Peyer's patch (tissue), 4 donors: ENCODE measurements around the gene WBP4. TPM values are rescaled to one million over a fixed set of nuclear protein-coding genes. Genes with fewer than 3 reads are reported as not detected.

Experiments used
- DNase-seq, 3 donors: peaks; one replicate each; pipeline ENCODE4 v3.0.0-alpha.2; 2017 to 2019
- H3K27ac ChIP-seq, 4 donors: fragments of 200-600 bp; sonication (generic); one replicate each; pipeline ENCODE4 v1.5.1; 2016 to 2019
- H3K27me3 ChIP-seq, 2 donors: fragments of 200-600 bp; sonication (generic); one replicate each; pipeline ENCODE4 v1.5.1; 2019
- H3K36me3 ChIP-seq, 3 donors: fragments of 200-600 bp; sonication (generic); one replicate each; pipeline ENCODE4 v1.5.1; 2016 to 2019
- H3K4me1 ChIP-seq, 4 donors: fragments of 200-600 bp; sonication (generic); one replicate each; pipeline ENCODE4 v1.5.1; 2016 to 2019
- H3K4me3 ChIP-seq, 4 donors: fragments of 200-600 bp; sonication (generic); 1 replicate in 3 of 4; 2 replicates in 1 of 4; pipeline ENCODE4 v1.5.1; 2016 to 2019; ENCODE audit warnings: mild to moderate bottlenecking in 1 of 4
- H3K9me3 ChIP-seq, 4 donors: fragments of 200-600 bp; sonication (generic); one replicate each; pipeline ENCODE4 v1.5.1; 2016 to 2019; ENCODE audit warnings: mild to moderate bottlenecking in 1 of 4
- POLR2A ChIP-seq, 2 donors: fragments of 450-650 bp; IDR thresholded peaks; one replicate each; pipeline ENCODE4 v1.5.1; 2017; ENCODE audit warnings: antibody characterized with exemption in 2 of 2, mild to moderate bottlenecking in 2 of 2, moderate library complexity in 2 of 2
- total RNA-seq, 4 donors: library from RNA; depleted of rRNA; stranded (reverse); fragments of >200 nt; gene quantifications; one replicate each; pipeline ENCODE4 v1.1.0, GENCODE V29; 2016
- TF ChIP-seq, protein P1 (sequence below), 6 experiments: fragments of 450-650 bp in 4 of 6; fragments of 200-600 bp in 2 of 6; sonication (generic) in 1 of 6; IDR thresholded peaks; one replicate each; pipeline ENCODE4 v1.5.1; 2017 to 2019; ENCODE audit warnings: antibody characterized with exemption in 6 of 6, mild to moderate bottlenecking in 3 of 6, moderate library complexity in 1 of 6

The WBP4 gene, protein sequence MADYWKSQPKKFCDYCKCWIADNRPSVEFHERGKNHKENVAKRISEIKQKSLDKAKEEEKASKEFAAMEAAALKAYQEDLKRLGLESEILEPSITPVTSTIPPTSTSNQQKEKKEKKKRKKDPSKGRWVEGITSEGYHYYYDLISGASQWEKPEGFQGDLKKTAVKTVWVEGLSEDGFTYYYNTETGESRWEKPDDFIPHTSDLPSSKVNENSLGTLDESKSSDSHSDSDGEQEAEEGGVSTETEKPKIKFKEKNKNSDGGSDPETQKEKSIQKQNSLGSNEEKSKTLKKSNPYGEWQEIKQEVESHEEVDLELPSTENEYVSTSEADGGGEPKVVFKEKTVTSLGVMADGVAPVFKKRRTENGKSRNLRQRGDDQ
- total RNA-seq = 10 to 100 TPM in 1 of 4 donors, 1 to 10 TPM in 3; 8.4 to 13.2 (median 8.6) TPM

DNA sequence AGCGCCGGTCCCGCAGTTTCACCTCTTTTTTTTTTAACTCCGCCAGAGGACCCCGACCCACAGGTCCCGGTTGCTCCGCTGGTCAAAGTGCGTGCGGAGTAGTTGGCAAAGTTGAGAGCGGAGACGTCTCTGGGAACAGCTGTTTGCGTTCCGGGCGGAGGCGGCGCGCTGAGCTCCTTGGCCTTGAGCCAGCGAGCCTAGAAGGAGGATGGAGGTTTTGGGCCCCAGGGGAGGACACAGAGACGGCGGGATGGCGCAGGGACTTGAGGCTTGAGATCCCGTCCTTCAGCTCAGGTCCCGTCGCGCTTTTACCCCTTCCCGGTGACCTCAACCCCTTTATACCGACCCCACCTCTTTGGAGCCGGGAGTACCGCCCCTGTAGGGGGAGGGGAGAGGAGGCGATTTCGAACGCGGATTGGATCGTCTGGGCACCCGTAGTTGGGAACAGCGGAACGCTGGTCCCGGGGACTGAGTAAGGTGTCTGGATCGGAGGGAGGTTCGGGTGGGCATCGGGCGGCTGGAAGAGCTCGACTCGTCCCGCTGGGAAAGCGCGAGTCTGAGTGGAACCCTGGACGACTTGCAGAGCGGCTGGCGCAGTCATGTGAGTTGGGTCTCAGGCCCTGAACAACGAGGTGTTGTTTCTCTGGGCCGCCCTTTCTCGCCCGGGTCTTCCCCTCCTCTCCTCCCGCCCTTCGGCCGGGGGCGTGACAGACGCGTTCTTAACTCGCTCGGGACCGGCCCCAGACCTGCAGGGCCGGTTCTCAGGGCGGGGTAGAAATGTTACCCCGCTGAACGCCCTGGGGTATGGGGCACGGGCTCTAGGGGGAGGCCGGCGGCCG, at the start of gene WBP4:
WBP4 (plus strand) TSS at position 435 of the 839 bp plus-strand sequence; CDS start at position 600, 165 bp downstream.
- Histone ChIP-seq H3K27me3 (no peaks in the 10 kb centered on the region), H3K4me1 (peaks cover 0 to 67% (median 0%) of the 10 kb centered on the region in 4 donors)
- peak; percentile 65 to 81 for TF ChIP-seq POLR2A (IDR thresholded peaks at IDR 0.05)
- TF ChIP-seq, protein P1, sequence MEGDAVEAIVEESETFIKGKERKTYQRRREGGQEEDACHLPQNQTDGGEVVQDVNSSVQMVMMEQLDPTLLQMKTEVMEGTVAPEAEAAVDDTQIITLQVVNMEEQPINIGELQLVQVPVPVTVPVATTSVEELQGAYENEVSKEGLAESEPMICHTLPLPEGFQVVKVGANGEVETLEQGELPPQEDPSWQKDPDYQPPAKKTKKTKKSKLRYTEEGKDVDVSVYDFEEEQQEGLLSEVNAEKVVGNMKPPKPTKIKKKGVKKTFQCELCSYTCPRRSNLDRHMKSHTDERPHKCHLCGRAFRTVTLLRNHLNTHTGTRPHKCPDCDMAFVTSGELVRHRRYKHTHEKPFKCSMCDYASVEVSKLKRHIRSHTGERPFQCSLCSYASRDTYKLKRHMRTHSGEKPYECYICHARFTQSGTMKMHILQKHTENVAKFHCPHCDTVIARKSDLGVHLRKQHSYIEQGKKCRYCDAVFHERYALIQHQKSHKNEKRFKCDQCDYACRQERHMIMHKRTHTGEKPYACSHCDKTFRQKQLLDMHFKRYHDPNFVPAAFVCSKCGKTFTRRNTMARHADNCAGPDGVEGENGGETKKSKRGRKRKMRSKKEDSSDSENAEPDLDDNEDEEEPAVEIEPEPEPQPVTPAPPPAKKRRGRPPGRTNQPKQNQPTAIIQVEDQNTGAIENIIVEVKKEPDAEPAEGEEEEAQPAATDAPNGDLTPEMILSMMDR (IDR thresholded peaks at IDR 0.05) = peak in 1 of 6 experiments; percentile 8

GRCh38 chr13:41012536-41012935, 48.8 kb upstream of the WBP4 start:
- Histone ChIP-seq H3K27me3 (no peaks in the 10 kb centered on the region), H3K4me1 (peaks cover 0 to 44% (median 10%) of the 10 kb centered on the region in 4 donors), H3K4me3 (no peak overlapping the region), H3K36me3 (no peaks in the 10 kb centered on the region), H3K27ac (no peak overlapping the region), H3K9me3 (no peaks in the 10 kb centered on the region)
- no peak for DNase-seq
- TF ChIP-seq POLR2A (IDR thresholded peaks at IDR 0.05) = no peak
- TF ChIP-seq, protein P1 (IDR thresholded peaks at IDR 0.05) = no peak

More for the DNA sequence above, at the start of gene WBP4:
- DNase-seq = peak; percentile 88 to 96 (median 96)
- Histone ChIP-seq H3K9me3 (no peaks in the 10 kb centered on the region), H3K27ac (peak within 1 kb of the TSS; percentile 90 to 99 (median 95)), H3K4me3 (peak within 1 kb of the TSS; percentile 68 to 94 (median 78)), H3K36me3 (peaks cover 0 to 9% (median 0%) of the 10 kb centered on the region in 3 donors)

DNA sequence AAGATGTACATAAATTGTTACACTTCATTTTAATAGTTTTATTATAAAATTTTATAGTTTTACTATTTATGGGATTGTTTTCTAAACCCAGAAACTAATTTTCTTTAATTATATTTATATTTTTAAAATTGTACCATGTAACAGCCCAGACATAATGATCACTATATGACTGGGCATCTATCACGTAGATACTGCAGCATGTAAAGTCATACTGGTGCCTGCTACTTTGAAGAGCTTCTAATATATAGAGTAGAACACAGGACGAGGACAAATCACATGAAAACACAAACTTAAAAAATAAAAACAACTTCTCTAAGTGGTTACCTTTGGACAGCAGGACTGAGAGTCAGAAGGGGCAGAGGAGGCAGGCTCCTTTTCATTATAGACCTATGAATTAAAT, 47.5 kb upstream of the WBP4 start:
- Histone ChIP-seq H3K27me3 (no peaks in the 10 kb centered on the region), H3K9me3 (no peaks in the 10 kb centered on the region), H3K27ac (no peak overlapping the region), H3K4me1 (peaks cover 0 to 32% (median 5%) of the 10 kb centered on the region in 4 donors), H3K4me3 (no peak overlapping the region), H3K36me3 (no peaks in the 10 kb centered on the region)
- DNase-seq = no peak
- TF ChIP-seq POLR2A (IDR thresholded peaks at IDR 0.05) = no peak
- TF ChIP-seq, protein P1 (IDR thresholded peaks at IDR 0.05) = no peak

GRCh38 chr13:41015920-41016319, 45.4 kb upstream of the WBP4 start:
- no peaks in the 10 kb centered on the region for H3K9me3 ChIP-seq
- H3K4me3 ChIP-seq = no peak overlapping the region
- TF ChIP-seq, protein P1 (IDR thresholded peaks at IDR 0.05) = no peak
- TF ChIP-seq POLR2A (IDR thresholded peaks at IDR 0.05) = no peak
- no peak for DNase-seq
- H3K27me3 ChIP-seq = no peaks in the 10 kb centered on the region
- peaks cover 0 to 39% (median 5%) of the 10 kb centered on the region in 4 donors for H3K4me1 ChIP-seq
- peak overlapping the region; percentile 15 to 78 (median 34) for H3K27ac ChIP-seq
- H3K36me3 ChIP-seq = no peaks in the 10 kb centered on the region

DNA sequence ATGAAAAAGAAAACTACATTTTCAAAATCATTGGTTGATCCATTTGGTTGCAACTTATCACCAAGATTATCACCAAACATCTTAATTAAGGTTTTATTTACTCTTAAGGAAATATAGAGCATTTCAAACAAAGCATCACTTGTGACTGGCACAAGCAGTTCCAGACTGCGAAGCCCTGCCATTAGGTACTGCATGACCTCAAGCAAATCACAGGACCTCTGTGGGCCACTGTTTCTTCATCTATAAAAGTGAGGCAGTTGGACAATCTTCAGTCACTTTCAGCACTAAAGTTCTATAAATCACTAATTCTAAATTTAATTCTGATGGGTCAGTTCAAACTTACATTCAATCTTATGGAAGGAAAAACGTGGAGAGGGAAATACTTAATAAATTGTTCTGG, 44.1 kb upstream of the WBP4 start:
- Histone ChIP-seq H3K9me3 (no peaks in the 10 kb centered on the region), H3K4me3 (peak overlapping the region; percentile 33 to 51 (median 38)), H3K4me1 (peaks cover 0 to 37% (median 5%) of the 10 kb centered on the region in 4 donors), H3K27me3 (no peaks in the 10 kb centered on the region), H3K27ac (peak overlapping the region; percentile 67 to 88 (median 82)), H3K36me3 (no peaks in the 10 kb centered on the region)
- TF ChIP-seq, protein P1 (IDR thresholded peaks at IDR 0.05) = no peak
- peak in 1 of 2 donors; percentile 20 for TF ChIP-seq POLR2A (IDR thresholded peaks at IDR 0.05)
- peak in 2 of 3 donors; percentile 64 to 84 for DNase-seq
